Measurements from ENCODE around the gene TP53I13.

TP53I13 gene

DNA sequence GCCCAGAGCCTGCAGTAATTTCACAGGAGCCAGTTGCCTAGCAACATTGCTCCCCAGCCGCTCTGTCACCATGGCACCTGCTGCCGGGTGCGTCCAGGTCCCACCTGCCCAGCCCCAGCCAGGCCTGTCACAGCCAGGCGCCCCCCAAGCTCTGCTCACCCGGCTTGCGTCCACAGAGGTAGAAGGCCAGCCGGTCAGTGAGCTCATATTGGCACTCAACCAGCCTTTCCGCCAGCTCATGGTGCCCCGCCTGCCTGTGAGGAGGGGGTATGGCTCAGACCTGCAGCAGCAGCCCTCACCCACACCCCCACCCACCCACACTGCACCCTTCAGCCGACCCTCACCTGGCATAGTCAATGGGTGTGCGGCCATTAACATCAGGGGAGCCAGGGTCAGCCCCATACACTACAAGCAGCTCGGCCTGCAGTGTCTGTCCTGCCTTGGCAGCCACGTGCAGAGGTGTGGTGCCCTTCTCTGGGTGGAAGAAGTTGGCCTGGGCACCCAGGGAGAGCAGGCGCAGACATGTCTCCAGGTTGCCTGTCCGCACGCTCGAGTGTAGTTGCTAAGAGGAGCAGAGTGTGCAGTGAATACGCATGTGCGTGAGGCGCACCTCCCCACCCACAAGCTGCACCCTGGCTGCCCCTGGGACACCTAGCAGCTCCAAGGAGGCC lies 13.2 kb downstream of the TP53I13 start:
- DNase-seq (ENCODE audit: low spot score), result no peak

DNA sequence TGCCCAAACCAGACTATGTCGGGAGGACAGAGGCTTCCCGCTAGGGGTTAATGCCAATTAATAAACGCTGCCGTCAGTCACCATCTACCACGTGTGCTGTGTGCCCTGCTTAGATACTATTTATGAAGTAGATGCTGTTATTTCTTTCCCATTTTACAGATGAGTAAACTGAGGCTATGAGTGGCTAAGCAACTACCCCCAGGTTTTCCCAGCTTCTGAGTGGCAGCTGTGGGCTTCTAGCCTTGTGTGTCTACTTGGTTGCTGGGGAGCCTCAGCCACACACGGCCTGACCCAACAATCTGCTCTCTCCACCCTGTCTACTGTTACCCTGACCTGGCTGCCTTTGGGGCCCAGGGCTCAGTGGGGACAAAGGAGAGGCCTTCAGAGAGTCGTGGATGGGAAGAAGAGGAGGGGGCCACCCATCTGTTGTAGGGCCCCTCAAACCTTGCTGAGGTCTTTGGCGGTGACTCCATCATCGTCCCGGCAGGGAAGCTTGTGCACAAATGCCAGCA lies 13.8 kb downstream of the TP53I13 start:
- no peak for DNase-seq (ENCODE audit: low spot score)

DNA sequence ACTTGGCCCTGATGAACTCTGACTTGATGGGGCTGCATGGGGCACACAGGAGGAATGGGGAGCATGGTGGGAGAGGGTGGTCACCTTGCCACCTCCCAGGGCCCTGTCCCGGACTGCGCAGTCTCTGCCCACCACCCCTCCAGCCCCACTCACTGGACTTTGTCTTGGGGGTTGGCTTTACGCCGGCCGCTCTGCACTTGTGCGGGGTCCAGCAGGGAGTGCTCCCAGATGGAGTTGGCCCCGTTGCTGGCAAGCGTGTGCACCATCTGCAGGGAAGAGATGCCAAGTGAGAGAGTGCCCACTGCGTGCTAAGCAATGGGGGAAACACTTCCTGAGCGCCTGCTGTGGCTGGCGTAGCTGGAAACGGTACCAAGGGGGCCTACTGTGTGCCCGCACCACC lies 14.3 kb downstream of the TP53I13 start:
- DNase-seq (ENCODE audit: low spot score), result no peak

GRCh38 chr17:29583324-29584248 lies 15.1 kb downstream of the TP53I13 start:
- no peak for DNase-seq (ENCODE audit: low spot score)

GRCh38 chr17:29584452-29585079 lies 16.1 kb downstream of the TP53I13 start:
- no peak for DNase-seq (ENCODE audit: low spot score)

GRCh38 chr17:29585080-29585751 lies 16.7 kb downstream of the TP53I13 start:
- DNase-seq (ENCODE audit: low spot score), result peak; percentile 38

GRCh38 chr17:29586676-29587469 lies 18.4 kb downstream of the TP53I13 start:
- DNase-seq (ENCODE audit: low spot score), result no peak

- no peak for DNase-seq (ENCODE audit: low spot score)
Observed at GRCh38 chr17:29587591-29587990, 19.1 kb downstream of the TP53I13 start.

GRCh38 chr17:29588017-29588561 lies 19.6 kb downstream of the TP53I13 start:
- no peak for DNase-seq (ENCODE audit: low spot score)

DNA sequence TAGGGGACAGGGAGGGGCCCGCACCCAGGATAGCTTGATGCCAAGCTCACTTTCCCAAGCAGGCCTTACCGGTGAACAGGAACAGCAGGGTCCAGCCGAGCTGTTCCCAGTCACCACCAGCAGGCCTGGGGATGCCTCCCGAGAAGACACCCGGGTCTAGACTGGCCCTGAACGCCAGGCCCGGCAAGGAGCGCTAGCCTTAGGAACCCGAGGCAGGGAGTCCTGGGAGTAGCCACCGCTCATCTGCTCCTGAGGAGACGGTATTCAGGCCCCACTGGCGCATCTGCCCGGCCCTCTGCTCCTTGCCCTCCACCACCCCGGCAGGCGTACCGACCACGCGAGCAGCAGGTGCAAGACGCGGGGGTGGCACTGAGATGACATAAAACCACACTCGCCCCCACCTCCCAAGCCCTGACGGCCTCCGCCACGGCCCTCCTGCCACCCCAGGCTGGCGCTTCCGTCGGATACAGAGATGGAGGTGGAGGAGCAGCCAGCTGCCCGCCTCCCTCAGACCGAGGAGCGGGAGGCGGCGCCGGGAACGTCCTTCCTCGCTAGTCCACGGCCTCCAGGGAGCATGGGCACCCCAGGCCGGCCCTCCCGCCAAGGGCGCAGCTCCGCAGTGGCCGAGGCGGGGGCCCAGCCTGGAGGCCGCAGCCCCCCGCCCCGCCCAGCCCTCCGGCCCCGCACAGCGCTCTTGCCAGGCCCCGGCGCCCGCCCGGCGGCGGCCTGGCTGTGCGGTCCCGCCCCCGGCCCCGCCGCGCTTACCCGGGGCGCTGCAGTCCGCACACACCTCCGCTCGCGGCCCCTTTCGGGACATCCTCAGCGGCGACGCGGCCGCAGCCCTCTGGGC lies 20.3 kb downstream of the TP53I13 start:
- DNase-seq (ENCODE audit: low spot score), result no peak

- peak; percentile 84 for DNase-seq (ENCODE audit: low spot score)
Observed at GRCh38 chr17:29589524-29590410, 21.3 kb downstream of the TP53I13 start, which contains the start of gene GIT1. Gene GIT1 (minus strand): TSS chr17:29589648. CDS start chr17:29589378, 270 bp downstream.

GRCh38 chr17:29590411-29591145 lies 22.1 kb downstream of the TP53I13 start:
- DNase-seq (ENCODE audit: low spot score), result no peak

GRCh38 chr17:29591146-29591736 lies 22.7 kb downstream of the TP53I13 start:
- DNase-seq (ENCODE audit: low spot score), result no peak

DNA sequence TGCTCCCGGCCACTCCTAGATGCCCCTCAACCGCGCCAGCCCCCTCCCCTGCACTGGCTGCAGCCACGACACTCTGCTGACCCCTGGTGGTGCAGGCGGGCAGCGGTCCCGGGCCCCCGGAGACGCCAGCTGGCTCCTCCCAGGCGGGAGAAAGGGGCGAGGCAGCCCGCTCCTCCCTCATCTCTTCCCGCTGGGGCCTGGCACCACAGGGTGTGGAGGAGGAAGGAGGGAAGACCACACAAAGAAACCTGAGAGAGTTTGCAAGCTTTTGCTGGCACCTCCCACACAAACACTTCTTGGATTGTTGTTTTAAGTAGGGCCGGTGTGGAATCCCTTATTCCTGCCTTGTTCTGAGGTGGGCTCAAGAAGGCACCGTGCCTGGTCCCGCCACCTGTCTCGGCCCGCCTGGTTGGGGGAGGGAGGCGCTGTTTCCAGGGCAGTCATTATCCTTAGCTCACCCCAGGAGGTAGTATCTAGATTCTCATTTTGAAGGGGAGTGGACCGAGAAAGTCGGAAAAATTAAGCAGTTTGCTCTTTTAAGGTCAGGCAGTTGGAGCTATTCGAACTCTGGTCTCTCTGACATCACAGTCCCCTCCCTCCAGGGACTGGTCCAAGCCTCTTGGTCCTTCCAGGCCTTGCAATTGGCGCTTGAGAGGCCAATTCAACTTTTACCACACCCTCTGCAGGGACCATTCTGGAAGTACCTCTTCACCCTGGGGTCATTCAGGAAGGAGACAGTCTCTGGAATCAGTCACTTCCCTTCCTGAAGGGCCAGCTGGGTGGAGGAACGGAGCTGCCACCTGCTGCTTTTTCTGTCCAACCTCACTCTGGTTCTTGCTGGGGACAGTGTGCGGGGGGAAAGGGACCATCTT lies 23.5 kb downstream of the TP53I13 start:
- DNase-seq (ENCODE audit: low spot score), result peak; percentile 76

- no peak for DNase-seq (ENCODE audit: low spot score)
Observed at GRCh38 chr17:29592850-29593551, 24.5 kb downstream of the TP53I13 start, which contains the start of gene ANKRD13B. Gene ANKRD13B (plus strand): TSS chr17:29593132. CDS start chr17:29593622, 490 bp downstream.
